ENCODE results near the gene IQGAP2.
A peak's percentile ranks its signal among the peaks of the same experiment; 100 is the strongest.

IQGAP2 gene

DNA sequence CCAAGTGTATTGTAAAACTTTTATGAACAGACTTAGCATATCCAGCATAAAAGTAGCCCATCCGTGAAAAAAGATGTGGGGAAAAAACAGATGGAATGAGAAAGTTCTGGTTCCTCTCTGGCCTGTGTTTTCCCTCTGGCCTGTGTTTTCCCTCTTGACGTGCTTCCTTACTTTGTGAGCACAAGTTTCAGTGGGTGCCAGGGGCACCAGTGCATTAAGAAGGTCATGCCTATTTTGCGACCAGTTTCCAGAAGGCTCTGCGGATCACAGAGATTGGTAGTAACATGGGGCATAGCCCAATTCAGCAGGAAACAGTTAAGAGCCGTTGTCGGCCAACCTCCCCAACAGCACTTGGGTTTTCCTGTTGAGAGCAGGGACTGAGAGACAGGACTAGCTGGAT, 43.7 kb downstream of the IQGAP2 start:
- no peak for DNase-seq (ENCODE audit: low read depth in 2 of 2)

- no peak for DNase-seq (ENCODE audit: low read depth in 2 of 2)
These were observed 46.5 kb downstream of the IQGAP2 start for GRCh38 chr5:76449606-76450005.

- DNase-seq (ENCODE audit: low read depth in 2 of 2): no peak
These were observed 47.0 kb downstream of the IQGAP2 start for GRCh38 chr5:76450054-76450453.

- no peak for DNase-seq (ENCODE audit: low read depth in 2 of 2)
These were observed 48.1 kb downstream of the IQGAP2 start for GRCh38 chr5:76451031-76451701.

DNA sequence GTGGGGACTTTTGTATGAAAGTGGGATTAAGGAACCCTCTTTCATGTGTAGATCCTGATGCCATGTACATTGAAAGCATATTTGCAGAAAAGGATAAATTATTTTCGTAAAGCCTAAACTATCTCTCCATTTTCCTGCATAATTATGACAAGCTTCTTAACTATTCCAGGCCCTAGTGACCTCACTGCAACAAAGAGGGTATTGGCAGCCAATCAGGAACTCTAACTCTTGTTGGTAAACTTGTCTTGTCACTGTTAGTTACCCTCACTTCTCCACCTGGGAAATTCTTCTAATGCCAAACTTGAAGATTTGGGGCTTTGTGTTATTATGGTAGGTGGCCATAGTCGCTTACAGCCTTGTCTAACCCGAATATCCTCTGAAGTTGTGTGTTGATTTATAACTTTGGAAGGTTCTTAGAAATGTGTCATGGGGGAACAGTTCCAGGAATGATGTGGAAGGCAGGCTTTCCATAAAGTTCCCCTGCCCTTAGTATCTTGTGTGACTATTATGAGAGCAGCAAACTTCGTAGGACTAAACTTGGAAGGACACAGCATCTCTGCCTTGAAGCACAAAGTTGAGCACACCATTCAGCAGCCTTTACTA, 52.5 kb downstream of the IQGAP2 start:
- no peak for DNase-seq (ENCODE audit: low read depth in 2 of 2)

DNA sequence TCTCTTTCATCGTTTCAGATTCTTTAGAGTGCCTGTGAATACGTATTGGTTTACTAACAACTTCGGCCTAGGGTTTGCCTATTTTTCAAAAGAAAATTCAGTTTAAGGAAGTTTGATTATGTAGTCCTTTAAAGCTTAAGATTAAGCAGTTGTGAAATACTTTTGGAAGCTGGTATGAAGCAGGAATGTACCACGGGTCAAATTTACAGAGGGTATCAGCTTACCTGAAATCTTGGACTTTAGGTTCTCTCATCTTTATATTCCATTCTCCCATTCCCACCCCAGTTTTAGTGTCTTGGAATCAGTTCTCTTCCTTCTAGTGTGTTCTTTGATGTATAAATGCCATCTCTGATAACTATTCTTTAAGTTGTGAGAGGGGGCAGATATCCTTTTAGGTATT, 53.2 kb downstream of the IQGAP2 start:
- DNase-seq (ENCODE audit: low read depth in 2 of 2): no peak

GRCh38 chr5:76457674-76458485, 54.8 kb downstream of the IQGAP2 start:
- no peak for DNase-seq (ENCODE audit: low read depth in 2 of 2)

GRCh38 chr5:76458486-76458830, 55.4 kb downstream of the IQGAP2 start:
- DNase-seq (ENCODE audit: low read depth in 2 of 2): no peak

DNA sequence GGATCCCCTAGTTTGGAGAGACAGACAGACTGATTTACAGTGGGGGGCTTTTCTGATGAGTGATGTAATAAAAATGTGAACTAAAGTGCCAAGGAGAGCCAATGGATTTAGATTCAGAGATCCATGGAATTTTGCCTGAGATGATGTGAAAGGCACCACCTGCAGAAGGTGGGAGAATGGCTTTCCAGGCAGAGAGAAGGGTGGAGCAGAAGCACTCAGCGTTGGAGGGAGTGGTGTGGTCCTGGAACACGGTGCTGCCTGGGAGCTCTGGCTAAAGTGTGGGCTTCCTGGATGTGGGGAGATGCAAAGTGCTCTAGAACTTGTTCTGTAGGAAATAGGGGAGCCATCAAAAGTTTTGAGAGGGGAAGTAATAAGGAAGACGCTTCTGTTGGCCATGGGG, 57.0 kb downstream of the IQGAP2 start:
- no peak for DNase-seq (ENCODE audit: low read depth in 2 of 2)

DNA sequence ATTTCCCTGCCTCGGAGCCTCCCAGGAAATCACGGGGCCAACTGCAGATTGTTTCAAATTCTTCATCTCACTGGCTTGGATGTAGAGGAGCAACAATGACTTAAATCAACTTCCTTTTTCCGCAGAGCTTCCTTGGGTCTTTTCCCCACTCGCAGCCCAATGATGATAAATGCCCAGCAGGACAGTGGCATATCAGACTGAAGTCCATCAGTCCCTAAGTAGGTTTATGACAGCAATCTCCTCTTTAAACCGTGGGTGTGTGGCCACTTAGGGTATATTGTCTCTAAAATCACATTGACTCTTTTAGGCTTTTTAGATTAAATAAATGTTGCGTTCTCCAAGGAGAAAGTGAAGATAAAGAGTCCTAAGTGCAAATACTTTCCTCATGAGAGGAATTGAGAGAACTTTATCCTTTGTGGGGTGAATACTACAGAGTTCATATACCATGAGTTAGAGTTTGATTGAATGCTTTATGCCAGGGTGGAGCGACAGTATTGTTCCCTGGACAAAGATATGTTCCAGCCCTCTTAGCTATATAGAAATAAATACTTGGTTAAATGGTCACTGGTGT, 59.1 kb downstream of the IQGAP2 start:
- no peak for DNase-seq (ENCODE audit: low read depth in 2 of 2)

GRCh38 chr5:76467216-76467615, 64.1 kb downstream of the IQGAP2 start:
- DNase-seq (ENCODE audit: low read depth in 2 of 2): no peak

- DNase-seq (ENCODE audit: low read depth in 2 of 2): no peak
These were observed 65.7 kb downstream of the IQGAP2 start for GRCh38 chr5:76468635-76469425.

- DNase-seq (ENCODE audit: low read depth in 2 of 2): no peak
These were observed 66.7 kb downstream of the IQGAP2 start for GRCh38 chr5:76469656-76470290.

- no peak for DNase-seq (ENCODE audit: low read depth in 2 of 2)
These were observed 67.9 kb downstream of the IQGAP2 start for GRCh38 chr5:76470976-76471375.

DNA sequence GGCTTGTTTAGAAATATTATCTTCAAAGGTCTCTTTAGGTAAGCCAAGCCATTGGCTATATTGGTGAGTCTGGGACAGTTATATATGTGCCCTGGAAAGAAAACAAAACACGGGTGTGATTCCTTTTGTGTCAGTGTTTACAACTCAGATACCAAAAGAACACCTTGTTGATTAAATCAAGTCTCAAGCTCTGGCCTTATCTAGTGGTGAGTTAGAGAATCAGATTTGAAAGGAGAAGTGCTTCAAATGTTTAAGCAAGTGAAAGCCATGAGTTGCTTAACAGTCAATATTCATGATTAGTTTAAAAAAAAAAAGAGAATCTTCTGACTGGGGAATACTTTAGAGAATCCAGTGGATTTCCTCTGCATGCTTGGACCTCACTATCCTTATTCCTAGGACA, 68.3 kb downstream of the IQGAP2 start:
- no peak for DNase-seq (ENCODE audit: low read depth in 2 of 2)

GRCh38 chr5:76471987-76472334, 68.9 kb downstream of the IQGAP2 start:
- DNase-seq (ENCODE audit: low read depth in 2 of 2): no peak

DNA sequence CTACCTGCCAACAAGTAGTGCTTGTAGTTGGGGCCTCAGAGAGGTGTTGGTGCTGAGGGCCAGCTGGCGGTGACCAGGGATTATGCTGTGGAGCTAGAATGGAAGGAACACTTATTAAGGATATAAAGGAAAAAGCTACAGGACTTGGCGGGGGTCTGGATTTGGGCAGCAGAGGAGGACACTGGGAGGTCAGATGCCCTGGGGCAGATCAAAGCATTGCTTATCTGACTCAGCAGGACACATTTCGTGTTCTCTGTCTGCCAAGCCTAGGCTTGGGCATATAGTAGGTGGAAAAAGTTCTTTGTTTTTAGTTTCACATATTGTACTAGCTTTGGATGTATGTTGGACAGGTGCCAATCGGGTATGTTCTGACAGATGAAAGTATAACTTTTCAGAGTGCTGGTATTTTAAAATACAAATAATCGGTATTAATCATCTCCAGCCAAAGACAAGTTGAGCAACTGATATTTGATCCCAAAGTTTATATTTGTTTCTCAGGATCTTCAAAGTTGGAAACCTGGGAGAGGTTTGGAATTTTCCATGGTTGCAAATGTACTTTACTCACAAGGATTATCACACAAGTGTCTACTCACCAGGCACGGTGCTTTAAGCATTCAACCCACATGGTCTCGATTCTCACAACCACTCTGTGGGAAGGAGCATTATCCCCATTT, 69.4 kb downstream of the IQGAP2 start:
- DNase-seq (ENCODE audit: low read depth in 2 of 2): no peak

DNA sequence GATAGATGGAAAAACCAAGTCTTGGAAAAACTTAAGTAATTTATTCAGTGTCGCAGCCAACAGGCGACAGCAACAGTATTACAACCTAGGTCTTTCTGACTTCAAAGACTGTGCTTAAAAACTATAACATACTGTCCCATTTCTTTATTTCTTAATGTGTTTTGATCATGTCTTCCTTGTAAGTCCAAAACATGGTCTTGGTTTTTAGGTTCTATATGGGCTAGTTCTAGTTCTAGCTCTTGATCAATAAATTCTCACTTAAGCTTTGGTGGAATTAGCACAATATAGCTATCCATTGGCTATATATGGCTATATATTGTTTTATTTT, 69.9 kb downstream of the IQGAP2 start:
- no peak for DNase-seq (ENCODE audit: low read depth in 2 of 2)

DNA sequence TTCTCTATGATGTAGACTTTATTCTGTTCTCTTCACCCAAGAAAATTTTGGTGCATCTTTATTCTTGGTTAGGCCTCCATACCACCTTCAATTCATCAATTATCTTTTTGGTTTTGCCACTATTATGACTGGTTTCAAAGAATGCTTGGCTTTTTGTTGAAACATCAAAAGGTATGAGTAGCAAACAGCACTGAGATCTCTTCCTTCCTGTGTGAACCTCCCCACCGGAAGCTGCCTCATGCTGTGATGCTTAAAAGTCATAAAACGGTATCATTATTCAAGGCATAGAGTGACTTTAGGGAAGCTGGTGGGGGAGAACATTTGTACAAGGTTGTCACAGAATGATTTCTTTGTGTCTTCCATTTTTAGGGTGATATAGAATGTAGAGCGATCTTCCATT, 70.6 kb downstream of the IQGAP2 start:
- DNase-seq (ENCODE audit: low read depth in 2 of 2): peak; percentile 17 to 20

DNA sequence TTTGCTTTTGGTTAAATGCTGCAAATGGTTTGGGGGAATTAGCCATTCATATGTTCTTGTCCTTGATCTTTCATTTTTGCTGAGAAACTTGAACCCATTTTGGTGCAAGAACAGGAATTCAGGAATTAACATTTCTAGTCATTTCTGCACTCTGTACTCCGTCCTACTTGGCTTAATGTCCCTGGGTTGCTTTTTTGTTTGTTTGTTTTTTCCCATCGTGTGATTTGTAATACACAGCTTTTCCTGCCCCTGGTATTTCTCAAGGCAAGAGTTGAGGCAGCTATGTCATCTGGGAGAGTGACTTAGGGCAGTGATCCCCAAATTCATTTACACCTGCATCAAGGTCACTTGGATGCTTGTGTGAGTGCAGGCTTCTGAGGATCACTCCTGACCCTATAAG, 71.3 kb downstream of the IQGAP2 start:
- no peak for DNase-seq (ENCODE audit: low read depth in 2 of 2)

DNA sequence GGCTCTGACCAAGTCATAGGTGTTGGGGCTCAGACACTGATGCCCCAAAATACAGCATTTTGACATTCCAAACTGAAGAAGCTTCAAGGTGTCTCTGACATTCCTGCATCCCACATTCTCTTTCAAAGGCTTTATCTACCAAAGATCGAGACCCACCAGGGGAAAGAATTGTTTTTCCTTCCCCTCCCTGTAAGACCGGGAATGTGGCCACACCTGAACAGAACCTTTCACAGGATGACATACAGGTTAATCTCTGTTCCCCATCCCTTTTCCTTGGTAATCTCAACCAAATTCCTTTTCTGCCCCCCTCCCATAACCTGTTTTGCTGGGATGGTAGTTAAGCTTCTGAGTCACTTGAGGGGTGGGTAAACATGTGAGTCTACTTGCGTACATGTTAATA, 72.3 kb downstream of the IQGAP2 start:
- DNase-seq (ENCODE audit: low read depth in 2 of 2): no peak
